ENCODE measurements around the gene FANCI. TPM values are rescaled to one million over a fixed set of nuclear protein-coding genes. Genes with fewer than 3 reads are reported as not detected.

The FANCI gene
- total and polyA plus RNA-seq, 2 of the 4 experiments (the other 2 are of a cell fraction) = 13.2 to 34.2 TPM

DNA sequence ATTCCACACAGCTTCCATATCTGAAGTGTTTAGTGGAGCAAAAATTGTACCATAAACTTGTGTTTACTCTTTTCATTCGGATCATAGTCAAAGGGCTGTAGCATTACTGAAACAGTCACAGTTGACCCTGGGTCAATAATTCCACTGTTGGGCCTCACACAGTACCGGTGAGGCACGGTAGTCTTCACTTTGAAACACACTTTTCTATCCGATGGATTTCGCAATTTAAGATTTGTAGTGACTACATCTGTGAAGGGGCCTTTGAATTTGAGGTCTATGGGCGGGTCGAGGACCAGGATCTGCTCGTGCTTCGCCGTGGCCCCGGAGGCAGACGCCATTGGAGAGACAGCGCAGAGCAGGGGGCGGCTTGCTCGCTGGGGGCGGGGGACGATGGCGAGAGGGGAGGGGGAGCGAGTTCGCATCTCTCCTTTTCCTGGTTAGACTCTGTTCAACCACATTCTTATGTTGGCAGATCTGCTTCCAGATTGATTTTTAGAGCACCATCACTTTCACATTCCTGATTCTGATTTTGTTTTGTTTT lies 42.2 kb upstream of the FANCI start:
- Histone ChIP-seq H2BK5ac (ENCODE audit: low read depth, low read length, poor library complexity, severe bottlenecking) (no peak overlapping the region), H3K27ac (ENCODE audit: insufficient read depth, low read length) (no peak overlapping the region), H4K20me1 (ENCODE audit: insufficient read depth, low read length) (no peaks in the 10 kb centered on the region), H3K56ac (ENCODE audit: extremely low read depth, insufficient read depth, low read length) (no peak overlapping the region), H2AFZ (replicated peaks; ENCODE audit: low read length, poor library complexity) (no peak overlapping the region), H3K14ac (replicated peaks; ENCODE audit: low read depth, low read length) (no peak overlapping the region), H4K8ac (ENCODE audit: low read depth in 2 of 2, low read length in 2 of 2) (no peak overlapping the region), H4K5ac (ENCODE audit: low read depth, low read length) (no peak overlapping the region), H3K4me2 (ENCODE audit: low read depth, low read length) (no peak overlapping the region), H3K18ac (ENCODE audit: low read depth, low read length) (no peak overlapping the region), H2BK20ac (ENCODE audit: low read depth, low read length) (no peak overlapping the region), H3K36me3 (ENCODE audit: control insufficient read depth, insufficient read depth, low read length) (peaks cover 6% of the 10 kb centered on the region), H2BK120ac (ENCODE audit: low read depth, low read length) (no peak overlapping the region), H3K4me1 (ENCODE audit: control insufficient read depth, insufficient read depth, low read length) (peaks cover 9% of the 10 kb centered on the region), H2AK9ac (replicated peaks; ENCODE audit: low read depth, low read length, poor library complexity) (no peak overlapping the region), H2BK15ac (ENCODE audit: low read depth, low read length) (no peak overlapping the region), H3K9me1 (ENCODE audit: insufficient read depth, low read length) (0 out of 2 replicates have a peak, but pooled peaks cover 3% of the 10 kb centered on the region), H2AK5ac (ENCODE audit: low read depth, low read length) (no peak overlapping the region), H3K4ac (ENCODE audit: low read depth, low read length) (no peak overlapping the region), H3K27me3 (ENCODE audit: control insufficient read depth, insufficient read depth, low read length) (no peaks in the 10 kb centered on the region), H3K9me3 (ENCODE audit: control insufficient read depth, insufficient read depth, low read length) (no peaks in the 10 kb centered on the region), H3K9ac (ENCODE audit: low read depth, low read length) (no peak overlapping the region), H3K4me3 (ENCODE audit: insufficient read depth, low read depth, low read length) (no peak overlapping the region), H4K91ac (ENCODE audit: insufficient read depth, low read depth, low read length) (no peak overlapping the region), H3K79me1 (ENCODE audit: low read depth in 1 of 2, low read length in 2 of 2) (no peaks in the 10 kb centered on the region), H3K23ac (ENCODE audit: low read depth, low read length) (no peak overlapping the region)
- no TSS peak for BruUV-seq (replicated peaks)
- WGBS, 2 experiments (ENCODE audit: extremely low coverage in 2 of 2, insufficient read length in 1 of 2) = no CpG with 5 or more reads among the region's 20 CpGs
- TF ChIP-seq CEBPB (IDR thresholded peaks at IDR 0.05; ENCODE audit: low read depth, low read length) (peak; percentile 63), MXI1 (IDR thresholded peaks at IDR 0.05; ENCODE audit: borderline replicate concordance, low read depth, low read length) (no peak)
- DNase-seq = no peak
- no peak for ATAC-seq (ENCODE audit: low read depth)
- CTCF ChIA-PET = no interaction called here
- dilution Hi-C loops (cut with HindIII; ENCODE audit: low sequenced_read_pairs, unreplicated experiment) (no loop called here), intact Hi-C loops (cut with micrococcal nuclease) (no loop called here), in situ Hi-C loops (cut with MboI; ENCODE audit: low sequenced_read_pairs) (no loop called here)
- POLR2A ChIA-PET (ENCODE audit: unreplicated experiment) = no interaction called here
